ENCODE results near the gene HSD11B2. TPM values are rescaled to one million over a fixed set of nuclear protein-coding genes. Genes with fewer than 3 reads are reported as not detected.

The HSD11B2 gene
- total and polyA plus RNA-seq, 2 donors (not counting 3 experiments of a cell fraction or from before 2014, with no cell fraction given), result 0.10 TPM; not detected in 1

DNA sequence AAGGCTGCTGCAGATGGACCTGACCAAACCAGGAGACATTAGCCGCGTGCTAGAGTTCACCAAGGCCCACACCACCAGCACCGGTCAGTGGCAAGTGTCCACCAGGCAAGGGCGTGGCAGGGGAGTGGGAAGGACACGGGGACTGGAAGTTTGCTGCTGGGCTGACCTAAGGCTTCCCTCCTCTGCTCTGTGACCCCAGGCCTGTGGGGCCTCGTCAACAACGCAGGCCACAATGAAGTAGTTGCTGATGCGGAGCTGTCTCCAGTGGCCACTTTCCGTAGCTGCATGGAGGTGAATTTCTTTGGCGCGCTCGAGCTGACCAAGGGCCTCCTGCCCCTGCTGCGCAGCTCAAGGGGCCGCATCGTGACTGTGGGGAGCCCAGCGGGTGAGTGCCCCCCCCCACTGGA lies 4.8 kb downstream of the HSD11B2 start:
- Histone ChIP-seq H3K4me3 (replicated peaks in 1 of 3; ENCODE audit: insufficient read depth in 1 of 3, low read depth in 1 of 3, low read length in 3 of 3) (no peak overlapping the region), H3K4me1 (ENCODE audit: control insufficient read depth, extremely low read depth, insufficient read depth, low read length) (peaks cover 4% of the 10 kb centered on the region), H3K9me1 (replicated peaks; ENCODE audit: control insufficient read depth, extremely low read depth, insufficient read depth, low read length) (no peaks in the 10 kb centered on the region), H2AFZ (ENCODE audit: low read depth, low read length) (no peak overlapping the region), H3K79me2 (ENCODE audit: control insufficient read depth, insufficient read depth, low read length) (no peaks in the 10 kb centered on the region), H3K36me3 (ENCODE audit: control insufficient read depth in 2 of 2, extremely low read depth in 1 of 2, insufficient read depth in 2 of 2, low read length in 2 of 2) (peaks cover 0 to 21% of the 10 kb centered on the region in 2 experiments), H3K27ac (ENCODE audit: insufficient read depth, low read depth, low read length) (no peak overlapping the region), H3K27me3 (ENCODE audit: control insufficient read depth in 2 of 2, insufficient read depth in 2 of 2, low read length in 2 of 2) (no peaks in the 10 kb centered on the region), H3K9ac (replicated peaks; ENCODE audit: extremely low read depth, insufficient read depth, low read length) (no peak overlapping the region), H4K20me1 (replicated peaks; ENCODE audit: control insufficient read depth, extremely low read depth, insufficient read depth, low read length) (no peaks in the 10 kb centered on the region), H3K9me3 (replicated peaks; ENCODE audit: control insufficient read depth, insufficient read depth, low read length) (no peaks in the 10 kb centered on the region), H3K4me2 (ENCODE audit: insufficient read depth, low read length) (no peak overlapping the region)
- DNase-seq (ENCODE audit: low read depth, low spot score), result no peak
- TF ChIP-seq, protein P1, sequence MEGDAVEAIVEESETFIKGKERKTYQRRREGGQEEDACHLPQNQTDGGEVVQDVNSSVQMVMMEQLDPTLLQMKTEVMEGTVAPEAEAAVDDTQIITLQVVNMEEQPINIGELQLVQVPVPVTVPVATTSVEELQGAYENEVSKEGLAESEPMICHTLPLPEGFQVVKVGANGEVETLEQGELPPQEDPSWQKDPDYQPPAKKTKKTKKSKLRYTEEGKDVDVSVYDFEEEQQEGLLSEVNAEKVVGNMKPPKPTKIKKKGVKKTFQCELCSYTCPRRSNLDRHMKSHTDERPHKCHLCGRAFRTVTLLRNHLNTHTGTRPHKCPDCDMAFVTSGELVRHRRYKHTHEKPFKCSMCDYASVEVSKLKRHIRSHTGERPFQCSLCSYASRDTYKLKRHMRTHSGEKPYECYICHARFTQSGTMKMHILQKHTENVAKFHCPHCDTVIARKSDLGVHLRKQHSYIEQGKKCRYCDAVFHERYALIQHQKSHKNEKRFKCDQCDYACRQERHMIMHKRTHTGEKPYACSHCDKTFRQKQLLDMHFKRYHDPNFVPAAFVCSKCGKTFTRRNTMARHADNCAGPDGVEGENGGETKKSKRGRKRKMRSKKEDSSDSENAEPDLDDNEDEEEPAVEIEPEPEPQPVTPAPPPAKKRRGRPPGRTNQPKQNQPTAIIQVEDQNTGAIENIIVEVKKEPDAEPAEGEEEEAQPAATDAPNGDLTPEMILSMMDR (IDR thresholded peaks at IDR 0.05; ENCODE audit: extremely low read depth in 1 of 2, insufficient read depth in 1 of 2, low read depth in 1 of 2, low read length in 2 of 2), result no peak
- TF ChIP-seq POLR2AphosphoS5 (IDR thresholded peaks at IDR 0.05; ENCODE audit: insufficient read depth, low read depth, low read length), result no peak
- no peak for TF ChIP-seq POLR2A (IDR thresholded peaks at IDR 0.05; ENCODE audit: low read depth, low read length)
- TF ChIP-seq JUN (IDR thresholded peaks at IDR 0.05; ENCODE audit: borderline replicate concordance, insufficient read depth, insufficient read length, low read depth), result no peak
- no peak for TF ChIP-seq EZH2 (IDR thresholded peaks at IDR 0.05; ENCODE audit: borderline replicate concordance, low read depth, low read length, severe bottlenecking)
- ChIA-PET CTCF (interaction anchor here (1.1 to 1.4 kb wide), 3 partner anchors 21 to 36 kb away, joined by 4 to 5 read pairs (median 4); no protein-coding TSS in a partner anchor), POLR2A (no interaction called here)
- dilution Hi-C loops (cut with MboI; ENCODE audit: extremely low pct_ligation_motif_present, low sequenced_read_pairs), result no loop called here
- intact Hi-C loops (cut with micrococcal nuclease), result no loop called here
- no TSS peak for BruUV-seq (replicated peaks)
- FAIRE-seq, result no peak

DNA sequence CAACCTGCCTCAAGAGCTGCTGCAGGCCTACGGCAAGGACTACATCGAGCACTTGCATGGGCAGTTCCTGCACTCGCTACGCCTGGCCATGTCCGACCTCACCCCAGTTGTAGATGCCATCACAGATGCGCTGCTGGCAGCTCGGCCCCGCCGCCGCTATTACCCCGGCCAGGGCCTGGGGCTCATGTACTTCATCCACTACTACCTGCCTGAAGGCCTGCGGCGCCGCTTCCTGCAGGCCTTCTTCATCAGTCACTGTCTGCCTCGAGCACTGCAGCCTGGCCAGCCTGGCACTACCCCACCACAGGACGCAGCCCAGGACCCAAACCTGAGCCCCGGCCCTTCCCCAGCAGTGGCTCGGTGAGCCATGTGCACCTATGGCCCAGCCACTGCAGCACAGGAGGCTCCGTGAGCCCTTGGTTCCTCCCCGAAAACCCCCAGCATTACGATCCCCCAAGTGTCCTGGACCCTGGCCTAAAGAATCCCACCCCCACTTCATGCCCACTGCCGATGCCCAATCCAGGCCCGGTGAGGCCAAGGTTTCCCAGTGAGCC lies 5.8 kb downstream of the HSD11B2 start:
- CTCF ChIA-PET, result interaction anchor here (1.1 to 1.4 kb wide), 3 partner anchors 20 to 37 kb away, joined by 4 to 5 read pairs (median 4); no protein-coding TSS in a partner anchor
- no peaks in the 10 kb centered on the region for H3K9me1 ChIP-seq (replicated peaks; ENCODE audit: control insufficient read depth, extremely low read depth, insufficient read depth, low read length)

More for the DNA sequence above, 5.8 kb downstream of the HSD11B2 start:
- no peak for TF ChIP-seq MYC (IDR thresholded peaks at IDR 0.05; ENCODE audit: low read depth, low read length)
- TF ChIP-seq EZH2 (IDR thresholded peaks at IDR 0.05; ENCODE audit: borderline replicate concordance, low read depth, low read length, severe bottlenecking), result no peak
- no peak for TF ChIP-seq POLR2AphosphoS5 (IDR thresholded peaks at IDR 0.05; ENCODE audit: insufficient read depth, low read depth, low read length)
- no peak for TF ChIP-seq FOS (IDR thresholded peaks at IDR 0.05; ENCODE audit: borderline replicate concordance, insufficient read depth, low read length)
- TF ChIP-seq POLR2A (IDR thresholded peaks at IDR 0.05; ENCODE audit: low read depth, low read length), result no peak
- TF ChIP-seq, protein P2, sequence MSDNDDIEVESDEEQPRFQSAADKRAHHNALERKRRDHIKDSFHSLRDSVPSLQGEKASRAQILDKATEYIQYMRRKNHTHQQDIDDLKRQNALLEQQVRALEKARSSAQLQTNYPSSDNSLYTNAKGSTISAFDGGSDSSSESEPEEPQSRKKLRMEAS (IDR thresholded peaks at IDR 0.05; ENCODE audit: insufficient read depth, insufficient read length), result no peak
- TF ChIP-seq GATA2 (IDR thresholded peaks at IDR 0.05; ENCODE audit: insufficient read depth, insufficient read length, low read depth, low read length), result no peak
- TF ChIP-seq JUN (IDR thresholded peaks at IDR 0.05; ENCODE audit: borderline replicate concordance, insufficient read depth, insufficient read length, low read depth), result no peak
- TF ChIP-seq, protein P1 (IDR thresholded peaks at IDR 0.05; ENCODE audit: extremely low read depth in 1 of 2, insufficient read depth in 1 of 2, low read depth in 1 of 2, low read length in 2 of 2), result no peak
- H3K4me2 ChIP-seq (ENCODE audit: insufficient read depth, low read length), result no peak overlapping the region
- H3K4me3 ChIP-seq (replicated peaks in 1 of 3; ENCODE audit: insufficient read depth in 1 of 3, low read depth in 1 of 3, low read length in 3 of 3), result no peak overlapping the region
- H3K4me1 ChIP-seq (ENCODE audit: control insufficient read depth, extremely low read depth, insufficient read depth, low read length), result peaks cover under 1% of the 10 kb centered on the region
- H3K27ac ChIP-seq (ENCODE audit: insufficient read depth, low read depth, low read length), result no peak overlapping the region
- no peaks in the 10 kb centered on the region for H3K9me3 ChIP-seq (replicated peaks; ENCODE audit: control insufficient read depth, insufficient read depth, low read length)
- no peak for FAIRE-seq
- no peaks in the 10 kb centered on the region for H4K20me1 ChIP-seq (replicated peaks; ENCODE audit: control insufficient read depth, extremely low read depth, insufficient read depth, low read length)
- peaks cover 0 to 21% of the 10 kb centered on the region in 2 experiments for H3K36me3 ChIP-seq (ENCODE audit: control insufficient read depth in 2 of 2, extremely low read depth in 1 of 2, insufficient read depth in 2 of 2, low read length in 2 of 2)
- BruUV-seq (replicated peaks), result no TSS peak
- no peak for DNase-seq (ENCODE audit: low read depth, low spot score)
- POLR2A ChIA-PET, result no interaction called here
- H3K79me2 ChIP-seq (ENCODE audit: control insufficient read depth, insufficient read depth, low read length), result no peaks in the 10 kb centered on the region
- H2AFZ ChIP-seq (ENCODE audit: low read depth, low read length), result no peak overlapping the region
- no peak overlapping the region for H3K9ac ChIP-seq (replicated peaks; ENCODE audit: extremely low read depth, insufficient read depth, low read length)
- intact Hi-C loops (cut with micrococcal nuclease) (no loop called here), dilution Hi-C loops (cut with MboI; ENCODE audit: extremely low pct_ligation_motif_present, low sequenced_read_pairs) (no loop called here)
- H3K27me3 ChIP-seq (ENCODE audit: control insufficient read depth in 2 of 2, insufficient read depth in 2 of 2, low read length in 2 of 2), result no peaks in the 10 kb centered on the region
